DND-41 (cell line): ENCODE data around the gene DCLK1.

ENCODE experiments used
- EZH2 ChIP-seq: IDR thresholded peaks from 3 replicates; pipeline ENCODE4 v1.6.1; 2012; ENCODE audit warnings: borderline replicate concordance, low read depth, mild to moderate bottlenecking, moderate library complexity, low read length, inconsistent platforms; ENCODE audit not compliant: severe bottlenecking
- TF ChIP-seq, protein P1 (sequence below): IDR thresholded peaks from 2 replicates; pipeline ENCODE4 v1.5.1; 2012; ENCODE audit warnings: borderline replicate concordance, low read length, moderate library complexity, mild to moderate bottlenecking; ENCODE audit not compliant: poor library complexity, severe bottlenecking; ENCODE audit errors: extremely low read depth

DNA sequence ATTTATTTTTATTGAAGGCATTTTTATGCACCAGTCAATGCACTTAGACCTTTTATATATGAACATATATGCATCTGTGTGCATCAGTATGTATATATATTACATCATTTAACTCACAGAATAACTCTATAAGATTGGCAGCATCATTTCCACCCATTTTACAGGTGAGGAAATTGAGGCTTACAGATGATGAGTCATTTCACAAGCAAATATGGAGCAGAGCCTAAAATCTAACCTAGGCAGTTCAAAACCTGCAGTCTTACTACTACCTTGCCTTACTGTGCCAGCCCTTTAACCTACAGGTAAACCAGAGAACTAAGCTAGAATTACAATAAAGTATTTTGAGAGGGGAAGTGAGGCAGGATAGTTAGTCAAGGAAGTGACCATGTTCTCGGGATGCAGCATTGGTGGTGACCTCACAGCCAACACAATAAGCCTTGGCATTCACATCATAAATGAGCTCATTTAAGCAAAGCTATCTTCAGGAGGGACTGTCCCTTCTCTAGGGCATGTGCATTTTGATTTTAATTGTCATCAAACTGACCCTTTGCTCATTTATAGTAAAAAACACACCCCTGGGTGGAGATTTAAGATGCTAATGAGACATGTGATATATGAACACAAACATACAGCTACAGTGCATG, 274.3 kb downstream of the DCLK1 start:
- TF ChIP-seq, protein P1, sequence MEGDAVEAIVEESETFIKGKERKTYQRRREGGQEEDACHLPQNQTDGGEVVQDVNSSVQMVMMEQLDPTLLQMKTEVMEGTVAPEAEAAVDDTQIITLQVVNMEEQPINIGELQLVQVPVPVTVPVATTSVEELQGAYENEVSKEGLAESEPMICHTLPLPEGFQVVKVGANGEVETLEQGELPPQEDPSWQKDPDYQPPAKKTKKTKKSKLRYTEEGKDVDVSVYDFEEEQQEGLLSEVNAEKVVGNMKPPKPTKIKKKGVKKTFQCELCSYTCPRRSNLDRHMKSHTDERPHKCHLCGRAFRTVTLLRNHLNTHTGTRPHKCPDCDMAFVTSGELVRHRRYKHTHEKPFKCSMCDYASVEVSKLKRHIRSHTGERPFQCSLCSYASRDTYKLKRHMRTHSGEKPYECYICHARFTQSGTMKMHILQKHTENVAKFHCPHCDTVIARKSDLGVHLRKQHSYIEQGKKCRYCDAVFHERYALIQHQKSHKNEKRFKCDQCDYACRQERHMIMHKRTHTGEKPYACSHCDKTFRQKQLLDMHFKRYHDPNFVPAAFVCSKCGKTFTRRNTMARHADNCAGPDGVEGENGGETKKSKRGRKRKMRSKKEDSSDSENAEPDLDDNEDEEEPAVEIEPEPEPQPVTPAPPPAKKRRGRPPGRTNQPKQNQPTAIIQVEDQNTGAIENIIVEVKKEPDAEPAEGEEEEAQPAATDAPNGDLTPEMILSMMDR: no peak
- no peak for TF ChIP-seq EZH2
